GM20431 (cell line): ENCODE data around the gene SECTM1.

ENCODE experiments used
- in situ Hi-C: fragments of 300-500 bp; cut with MseI, MboI; formaldehyde crosslinking; loops from one replicate; pipeline ENCODE4 v1.15.0; 2020; ENCODE audit warnings: low sequenced_read_pairs; ENCODE audit not compliant: unreplicated experiment

SECTM1 gene

GRCh38 chr17:82330322-82331239 is 3.0 kb downstream of the SECTM1 start:
- in situ Hi-C loops: no loop called here

- in situ Hi-C loops: no loop called here
Observed at GRCh38 chr17:82329683-82330321, 3.8 kb downstream of the SECTM1 start.

- in situ Hi-C loops: no loop called here
Observed at GRCh38 chr17:82328994-82329507, 4.5 kb downstream of the SECTM1 start.

GRCh38 chr17:82328141-82328993 is 5.2 kb downstream of the SECTM1 start:
- in situ Hi-C loops: no loop called here

- in situ Hi-C loops: no loop called here
Observed at GRCh38 chr17:82327757-82328140, 5.8 kb downstream of the SECTM1 start.

- in situ Hi-C loops: no loop called here
Observed at GRCh38 chr17:82327289-82327688, 6.3 kb downstream of the SECTM1 start.

DNA sequence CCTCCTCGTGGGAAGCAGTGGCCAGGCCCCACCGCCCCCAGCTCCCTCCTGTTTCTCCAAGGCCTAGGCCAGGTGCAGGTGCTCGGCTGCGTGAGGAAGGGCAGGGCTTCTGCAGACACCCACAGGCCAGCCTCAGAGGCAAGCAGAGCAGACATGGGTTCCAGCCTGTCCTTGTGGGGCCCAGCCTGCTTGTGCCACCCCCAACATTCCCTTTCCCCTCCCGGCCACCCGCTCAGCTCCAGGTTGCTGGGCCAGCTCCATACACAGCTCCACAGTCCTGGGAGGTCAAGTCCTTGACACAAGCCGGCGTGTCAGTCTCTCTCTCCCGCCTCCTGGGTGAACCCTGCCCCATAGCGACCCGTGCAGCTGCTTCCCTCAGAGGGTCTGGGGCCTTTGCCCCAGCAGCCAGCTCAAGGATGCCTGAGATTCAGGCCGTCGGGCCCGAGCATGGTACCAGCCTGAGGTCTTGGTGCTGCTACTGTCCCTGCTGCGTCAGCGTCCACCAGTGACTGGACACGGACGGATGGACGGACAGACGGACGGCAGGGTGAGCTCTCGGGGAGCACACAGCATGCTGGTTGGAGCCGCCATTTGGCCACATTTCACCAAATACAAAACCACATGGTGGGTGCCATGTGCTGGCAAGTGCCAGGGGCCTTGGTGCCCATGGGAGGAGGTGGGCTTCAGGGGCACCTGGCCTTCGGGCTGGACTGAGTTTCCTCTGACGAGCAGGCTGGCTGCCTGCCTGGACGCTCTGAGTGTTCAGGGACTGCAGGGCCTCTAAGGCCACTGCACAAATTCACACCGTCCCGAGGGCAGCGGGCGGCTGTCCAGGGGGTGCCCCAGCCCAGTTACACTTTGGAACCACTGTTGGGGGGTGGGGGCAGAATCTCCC is 8.0 kb downstream of the SECTM1 start:
- in situ Hi-C loops: no loop called here

GRCh38 chr17:82324566-82325285 is 8.8 kb downstream of the SECTM1 start:
- in situ Hi-C loops: no loop called here

- in situ Hi-C loops: no loop called here
Observed at GRCh38 chr17:82323514-82324234, 9.9 kb downstream of the SECTM1 start.

DNA sequence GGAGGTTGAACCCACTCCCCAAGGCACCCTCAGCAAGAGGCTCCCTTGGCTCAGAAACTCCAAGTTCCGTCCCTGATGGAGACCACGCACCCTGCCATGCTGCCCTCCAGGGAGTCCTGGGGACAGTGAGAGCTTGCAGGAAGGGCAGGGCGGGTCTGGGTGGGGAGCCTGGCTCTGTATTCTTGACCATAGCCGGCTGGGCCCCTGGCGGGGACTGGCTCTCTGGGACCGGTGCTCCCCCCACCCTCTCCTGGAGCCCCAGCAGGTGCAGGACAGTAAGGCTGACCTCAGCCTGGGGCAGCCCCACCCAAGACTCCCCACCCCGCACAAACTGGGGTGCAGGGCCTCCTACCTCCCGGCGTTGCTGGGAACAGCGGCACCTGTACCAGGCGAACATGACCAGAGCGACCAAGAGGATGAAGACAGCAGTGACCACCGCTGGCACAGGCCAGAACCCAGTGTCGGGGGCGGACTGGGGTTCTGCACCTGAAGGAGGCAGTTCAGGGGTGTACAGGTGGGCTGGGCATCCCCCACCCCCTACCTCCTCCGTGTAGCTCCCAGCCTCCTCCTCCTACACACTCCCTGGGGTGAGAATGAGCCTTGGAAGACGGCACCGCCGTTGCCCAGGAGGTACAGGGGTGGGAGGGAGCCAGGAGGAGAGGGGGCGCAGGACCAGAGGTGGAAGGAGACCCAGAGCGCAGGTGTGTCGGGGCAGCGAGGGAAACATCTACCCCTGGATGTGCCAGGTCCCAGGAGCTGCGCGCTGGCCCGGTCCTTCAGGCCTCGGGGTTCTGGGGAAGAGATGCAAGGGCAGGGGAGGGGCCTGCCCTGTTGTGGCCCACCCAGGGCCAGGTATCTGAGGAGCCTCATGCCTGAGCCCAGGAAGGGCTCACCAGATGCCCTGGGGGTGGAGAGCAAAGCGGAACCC is 10.8 kb downstream of the SECTM1 start:
- in situ Hi-C loops: no loop called here

DNA sequence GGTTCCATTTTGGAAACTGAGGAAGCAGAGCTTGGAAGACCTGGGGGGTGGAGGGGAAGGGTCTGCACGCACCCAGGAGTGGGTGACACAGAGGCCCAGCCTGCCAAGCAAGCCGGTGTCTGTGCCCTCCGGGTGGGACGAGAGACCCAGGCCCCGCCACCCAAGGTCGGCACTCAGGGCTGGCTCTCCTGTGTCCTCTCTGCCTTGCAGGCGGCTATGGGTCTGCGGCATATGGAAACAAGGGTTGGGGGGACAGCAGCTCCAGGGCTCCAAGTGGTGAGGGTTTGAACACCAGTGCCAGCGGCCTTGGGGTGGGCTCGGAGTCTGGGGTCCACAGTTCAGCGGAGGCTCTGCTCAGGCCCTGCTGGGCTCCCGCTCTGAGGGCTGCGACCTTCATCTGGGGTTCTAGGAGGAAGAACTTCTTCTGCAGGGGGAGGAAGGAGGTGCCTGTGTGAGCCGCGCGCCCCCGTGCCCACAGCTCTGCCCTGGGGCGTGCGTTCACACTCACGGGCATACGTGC is 11.6 kb downstream of the SECTM1 start:
- in situ Hi-C loops: no loop called here

DNA sequence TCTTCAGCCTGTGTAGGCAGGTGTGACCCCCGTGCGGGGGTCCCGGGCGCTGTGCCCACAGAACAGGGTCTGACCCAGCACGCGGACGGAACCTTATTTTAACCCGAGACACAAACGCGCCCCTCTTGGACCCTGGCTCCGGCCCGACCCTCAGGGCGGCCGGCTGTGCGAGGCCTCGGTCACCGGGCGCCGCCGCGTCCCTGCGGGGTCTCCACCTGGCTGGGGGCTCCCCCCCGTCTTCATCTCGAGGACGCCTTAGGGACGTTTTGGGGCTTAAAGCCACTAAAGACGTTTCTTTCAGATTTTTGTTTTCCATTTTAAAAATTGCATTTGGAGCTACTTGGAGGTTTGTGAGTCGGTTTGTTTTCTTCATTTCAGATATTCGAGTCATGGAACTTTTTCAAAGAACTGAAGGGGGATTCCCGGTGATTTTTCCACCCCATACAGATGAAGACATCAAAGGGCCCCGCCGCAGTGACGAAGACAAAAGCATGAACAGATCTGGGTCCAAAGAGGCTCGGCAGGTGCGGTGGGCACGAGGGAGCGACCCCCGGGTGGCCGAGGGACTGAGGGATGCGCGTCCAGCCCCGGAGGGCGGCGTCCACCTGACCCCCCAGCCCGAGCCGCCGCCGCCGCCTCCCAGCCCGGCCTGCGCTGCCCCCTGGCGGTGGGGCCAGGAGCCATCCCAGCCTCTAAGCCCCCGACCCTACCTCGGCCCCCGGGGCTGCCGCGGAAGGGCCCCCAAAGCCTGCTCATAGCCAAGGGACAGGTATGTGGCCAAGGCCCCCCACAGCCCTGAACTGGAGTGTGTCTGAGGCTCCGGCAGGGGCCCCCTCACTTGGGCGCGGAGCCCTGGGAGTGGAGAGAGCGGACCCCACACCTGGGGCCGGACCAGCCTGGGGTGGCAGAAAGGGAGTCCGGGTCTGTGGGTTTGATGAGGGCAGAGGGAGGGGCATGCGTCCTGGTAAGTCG is 12.3 kb downstream of the SECTM1 start:
- in situ Hi-C loops: no loop called here

DNA sequence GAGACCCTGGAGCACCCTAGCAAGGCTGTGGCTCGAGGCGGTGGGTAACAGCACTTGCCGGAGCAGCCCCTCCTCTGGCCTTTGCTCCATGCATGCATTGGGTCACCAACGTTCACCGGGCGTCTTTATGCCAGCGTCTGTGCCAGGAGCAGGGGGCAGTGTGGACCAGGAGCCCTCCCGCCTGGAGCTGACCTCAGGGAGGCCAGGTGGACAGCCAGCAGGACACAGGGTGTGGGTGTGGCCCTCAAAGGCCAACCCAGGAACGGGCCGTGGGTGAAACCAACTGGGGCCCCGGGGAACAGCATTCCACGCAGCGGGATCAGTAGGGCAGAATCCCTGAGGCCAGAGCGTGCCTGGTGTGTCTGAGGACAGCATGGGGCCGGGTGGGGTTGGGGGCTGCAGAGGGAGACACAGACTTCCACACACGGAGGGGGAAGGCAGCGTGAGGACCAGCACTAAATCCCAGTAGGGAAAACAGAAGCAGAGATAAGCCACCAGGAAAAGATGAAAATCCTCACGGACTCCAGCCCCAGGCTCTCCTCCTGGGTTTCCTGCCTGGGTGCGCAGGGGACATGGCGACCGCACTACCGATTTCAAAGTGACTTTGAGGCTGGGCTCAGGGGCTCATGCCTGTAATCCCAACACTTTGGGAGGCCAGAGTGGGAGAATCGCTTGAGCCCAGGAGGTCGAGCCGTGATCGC is 13.3 kb downstream of the SECTM1 start:
- in situ Hi-C loops: no loop called here

GRCh38 chr17:82319619-82320062 is 13.9 kb downstream of the SECTM1 start:
- in situ Hi-C loops: no loop called here
